ENCODE measurements around the gene SSC5D. TPM values are rescaled to one million over a fixed set of nuclear protein-coding genes. Genes with fewer than 3 reads are reported as not detected.

The SSC5D gene
- total RNA-seq, 2 experiments from 2014 or later: 0.15 to 0.18 TPM

GRCh38 chr19:55449469-55449868 lies 38.8 kb upstream of the SSC5D start:
- no peak overlapping the region for H3K27ac Mint-ChIP-seq
- no peak for DNase-seq
- peaks cover 4% of the 10 kb centered on the region for H3K4me1 Mint-ChIP-seq
- no peaks in the 10 kb centered on the region for H3K9me3 Mint-ChIP-seq
- peaks cover 30% of the 10 kb centered on the region for H3K27me3 Mint-ChIP-seq
- no peaks in the 10 kb centered on the region for H3K36me3 Mint-ChIP-seq (ENCODE audit: low read depth)
- no peak overlapping the region for H3K4me3 Mint-ChIP-seq
- ChIA-PET CTCF (interaction anchor here (0.8 kb wide), 1 partner anchor 54 kb away, joined by 3 read pairs; no protein-coding TSS in a partner anchor), POLR2A (interaction anchor here (1.2 kb wide), 1 partner anchor 42 kb away, joined by 4 read pairs; the partner anchor contains the start of gene UBE2S)

- H3K27ac Mint-ChIP-seq: no peak overlapping the region
- peaks cover 3% of the 10 kb centered on the region for H3K36me3 Mint-ChIP-seq (ENCODE audit: low read depth)
- no peak for DNase-seq
- ChIA-PET CTCF (no interaction called here), POLR2A (no interaction called here)
- H3K4me1 Mint-ChIP-seq: peaks cover 4% of the 10 kb centered on the region
- peaks cover 18% of the 10 kb centered on the region for H3K27me3 Mint-ChIP-seq
- H3K9me3 Mint-ChIP-seq: no peaks in the 10 kb centered on the region
- no peak overlapping the region for H3K4me3 Mint-ChIP-seq
These were observed 36.9 kb upstream of the SSC5D start for GRCh38 chr19:55451163-55451964.

- ChIA-PET CTCF (interaction anchor here (1.4 to 2.5 kb wide), 3 partner anchors 10 to 311 kb away, joined by 7 to 14 read pairs (median 7); partner anchors contain the start of gene ISOC2), POLR2A (no interaction called here)
- DNase-seq: no peak
- H3K9me3 Mint-ChIP-seq: no peaks in the 10 kb centered on the region
- no peak overlapping the region for H3K27ac Mint-ChIP-seq
- peaks cover 3% of the 10 kb centered on the region for H3K36me3 Mint-ChIP-seq (ENCODE audit: low read depth)
- peaks cover 18% of the 10 kb centered on the region for H3K27me3 Mint-ChIP-seq
- peaks cover 4% of the 10 kb centered on the region for H3K4me1 Mint-ChIP-seq
- H3K4me3 Mint-ChIP-seq: no peak overlapping the region
These were observed 36.1 kb upstream of the SSC5D start for GRCh38 chr19:55451965-55452748.

- Mint-ChIP-seq H3K9me3 (no peaks in the 10 kb centered on the region), H3K36me3 (ENCODE audit: low read depth) (peaks cover 3% of the 10 kb centered on the region), H3K27me3 (peaks cover 18% of the 10 kb centered on the region), H3K27ac (no peak overlapping the region), H3K4me3 (no peak overlapping the region), H3K4me1 (peaks cover 4% of the 10 kb centered on the region)
- POLR2A ChIA-PET: interaction anchor here (1.1 to 1.4 kb wide), 2 partner anchors 45 to 66 kb away, joined by 3 read pairs; partner anchors contain the start of gene UBE2S
- CTCF ChIA-PET: interaction anchor here (0.9 to 2.5 kb wide), 7 partner anchors 9 to 312 kb away, joined by 3 to 14 read pairs (median 5); partner anchors contain the start of gene ISOC2
- peak; percentile 42 for DNase-seq
These were observed 35.4 kb upstream of the SSC5D start for GRCh38 chr19:55452749-55453346.

- ChIA-PET CTCF (interaction anchor here (0.9 to 2.5 kb wide), 7 partner anchors 8 to 313 kb away, joined by 3 to 14 read pairs (median 5); partner anchors contain the start of gene ISOC2), POLR2A (interaction anchor here (1.1 to 1.4 kb wide), 2 partner anchors 46 to 67 kb away, joined by 3 read pairs; partner anchors contain the start of gene UBE2S)
- Mint-ChIP-seq H3K27ac (no peak overlapping the region), H3K9me3 (no peaks in the 10 kb centered on the region), H3K36me3 (ENCODE audit: low read depth) (peaks cover 3% of the 10 kb centered on the region), H3K27me3 (peaks cover 18% of the 10 kb centered on the region), H3K4me1 (peaks cover 4% of the 10 kb centered on the region), H3K4me3 (no peak overlapping the region)
- DNase-seq: no peak
These were observed 34.5 kb upstream of the SSC5D start for GRCh38 chr19:55453511-55454260.

GRCh38 chr19:55454787-55455243 lies 33.4 kb upstream of the SSC5D start:
- Mint-ChIP-seq H3K27ac (no peak overlapping the region), H3K9me3 (no peaks in the 10 kb centered on the region), H3K4me1 (peaks cover 4% of the 10 kb centered on the region), H3K27me3 (peaks cover 17% of the 10 kb centered on the region), H3K36me3 (ENCODE audit: low read depth) (peaks cover 3% of the 10 kb centered on the region), H3K4me3 (no peak overlapping the region)
- POLR2A ChIA-PET: no interaction called here
- CTCF ChIA-PET: interaction anchor here (0.6 kb wide), 1 partner anchor 128 kb away, joined by 3 read pairs; no protein-coding TSS in a partner anchor
- DNase-seq: peak; percentile 62

- CTCF ChIA-PET: no interaction called here
- Mint-ChIP-seq H3K27me3 (peaks cover 12% of the 10 kb centered on the region), H3K9me3 (no peaks in the 10 kb centered on the region), H3K27ac (no peak overlapping the region), H3K4me3 (no peak overlapping the region), H3K36me3 (ENCODE audit: low read depth) (peaks cover 3% of the 10 kb centered on the region), H3K4me1 (peaks cover 12% of the 10 kb centered on the region)
- POLR2A ChIA-PET: no interaction called here
- no peak for DNase-seq
These were observed 32.5 kb upstream of the SSC5D start for GRCh38 chr19:55455576-55456235.

GRCh38 chr19:55456347-55456746 lies 31.9 kb upstream of the SSC5D start:
- ChIA-PET POLR2A (no interaction called here), CTCF (no interaction called here)
- peaks cover 3% of the 10 kb centered on the region for H3K36me3 Mint-ChIP-seq (ENCODE audit: low read depth)
- no peak overlapping the region for H3K27ac Mint-ChIP-seq
- no peaks in the 10 kb centered on the region for H3K9me3 Mint-ChIP-seq
- H3K27me3 Mint-ChIP-seq: peaks cover 9% of the 10 kb centered on the region
- peaks cover 18% of the 10 kb centered on the region for H3K4me1 Mint-ChIP-seq
- no peak for DNase-seq
- no peak overlapping the region for H3K4me3 Mint-ChIP-seq

GRCh38 chr19:55457683-55458457 lies 30.4 kb upstream of the SSC5D start:
- Mint-ChIP-seq H3K36me3 (ENCODE audit: low read depth) (peaks cover 3% of the 10 kb centered on the region), H3K27me3 (peaks cover 3% of the 10 kb centered on the region), H3K4me3 (no peak overlapping the region), H3K4me1 (peaks cover 24% of the 10 kb centered on the region), H3K9me3 (no peaks in the 10 kb centered on the region), H3K27ac (no peak overlapping the region)
- no peak for DNase-seq
- POLR2A ChIA-PET: interaction anchor here (1.1 kb wide), 1 partner anchor 168 kb away, joined by 3 read pairs; no protein-coding TSS in a partner anchor
- CTCF ChIA-PET: interaction anchor here (1.6 to 2.3 kb wide), 2 partner anchors 10 to 46 kb away, joined by 6 to 10 read pairs; no protein-coding TSS in a partner anchor

GRCh38 chr19:55459551-55459949 lies 28.7 kb upstream of the SSC5D start:
- no peaks in the 10 kb centered on the region for H3K27me3 Mint-ChIP-seq
- CTCF ChIA-PET: interaction anchor here (1.3 to 2.3 kb wide), 4 partner anchors 8 to 299 kb away, joined by 3 to 10 read pairs (median 5); no protein-coding TSS in a partner anchor
- POLR2A ChIA-PET: interaction anchor here (1.0 kb wide), 1 partner anchor 17 kb away, joined by 3 read pairs; the partner anchor contains the start of gene ZNF628
- no peak overlapping the region for H3K27ac Mint-ChIP-seq
- DNase-seq: no peak
- peaks cover 23% of the 10 kb centered on the region for H3K4me1 Mint-ChIP-seq
- H3K9me3 Mint-ChIP-seq: no peaks in the 10 kb centered on the region
- H3K36me3 Mint-ChIP-seq (ENCODE audit: low read depth): peaks cover 3% of the 10 kb centered on the region
- peak overlapping the region; percentile 81 for H3K4me3 Mint-ChIP-seq
